ENCODE results near the gene CLIC6. TPM values are rescaled to one million over a fixed set of nuclear protein-coding genes. Genes with fewer than 3 reads are reported as not detected.
"Not testable (repeated sequence)": the region's sequence is repeated elsewhere in the genome, so short reads cannot be mapped to it uniquely, and the experiment has no call there.

The CLIC6 gene
- total RNA-seq, 2 donors from 2014 or later, result 4.8 to 9.3 TPM

GRCh38 chr21:34715518-34715917 lies 46.7 kb downstream of the CLIC6 start:
- intact Hi-C loops (cut with DNase I), result no loop called here
- no peak for ATAC-seq
- no peak for DNase-seq

- no peak for ATAC-seq
- intact Hi-C loops (cut with DNase I), result no loop called here
- DNase-seq, result no peak
Observed at GRCh38 chr21:34715985-34716596, 47.3 kb downstream of the CLIC6 start.

GRCh38 chr21:34718529-34718928 lies 49.7 kb downstream of the CLIC6 start:
- DNase-seq; ATAC-seq; intact Hi-C loops (cut with DNase I): not testable (repeated sequence)

GRCh38 chr21:34722684-34723300 lies 54.0 kb downstream of the CLIC6 start:
- DNase-seq (no peak), ATAC-seq (no peak)
- intact Hi-C loops (cut with DNase I), result no loop called here

GRCh38 chr21:34724131-34724856 lies 55.5 kb downstream of the CLIC6 start:
- ATAC-seq (peak; percentile 42 to 71), DNase-seq (no peak)
- intact Hi-C loops (cut with DNase I), result no loop called here

GRCh38 chr21:34724857-34725195 lies 56.0 kb downstream of the CLIC6 start:
- DNase-seq (no peak), ATAC-seq (peak in 1 of 2 donors; percentile 27)
- intact Hi-C loops (cut with DNase I), result no loop called here

- DNase-seq (no peak), ATAC-seq (no peak)
- intact Hi-C loops (cut with DNase I), result no loop called here
Observed at GRCh38 chr21:34726627-34727337, 58.0 kb downstream of the CLIC6 start.

- ATAC-seq (no peak), DNase-seq (no peak)
- intact Hi-C loops (cut with DNase I), result no loop called here
Observed at GRCh38 chr21:34728479-34728878, 59.7 kb downstream of the CLIC6 start.

GRCh38 chr21:34730194-34730593 lies 61.4 kb downstream of the CLIC6 start:
- DNase-seq (no peak), ATAC-seq (no peak)
- intact Hi-C loops (cut with DNase I), result no loop called here

GRCh38 chr21:34730756-34731445 lies 62.1 kb downstream of the CLIC6 start:
- intact Hi-C loops (cut with DNase I), result no loop called here
- DNase-seq (no peak), ATAC-seq (no peak)

GRCh38 chr21:34732388-34732821 lies 63.6 kb downstream of the CLIC6 start:
- ATAC-seq, result no peak

GRCh38 chr21:34733852-34734251 lies 65.1 kb downstream of the CLIC6 start:
- no peak for ATAC-seq
- DNase-seq, result no peak
- intact Hi-C loops (cut with DNase I), result no loop called here

More at GRCh38 chr21:34732388-34732821, 63.6 kb downstream of the CLIC6 start:
- DNase-seq, result no peak
- intact Hi-C loops (cut with DNase I), result no loop called here

GRCh38 chr21:34734696-34735095 lies 65.9 kb downstream of the CLIC6 start:
- intact Hi-C loops (cut with DNase I), result no loop called here
- ATAC-seq, result peak in 1 of 2 donors; percentile 68

GRCh38 chr21:34736116-34736874 lies 67.5 kb downstream of the CLIC6 start:
- no peak for ATAC-seq
- intact Hi-C loops (cut with DNase I), result no loop called here

More at GRCh38 chr21:34734696-34735095, 65.9 kb downstream of the CLIC6 start:
- no peak for DNase-seq

GRCh38 chr21:34737115-34737514 lies 68.3 kb downstream of the CLIC6 start:
- DNase-seq, result no peak
- peak; percentile 30 to 67 for ATAC-seq
- intact Hi-C loops (cut with DNase I), result no loop called here

More at GRCh38 chr21:34736116-34736874, 67.5 kb downstream of the CLIC6 start:
- no peak for DNase-seq

- intact Hi-C loops (cut with DNase I), result loop anchor here (10.0 kb wide), 4 partner anchors 145 to 1285 kb away; no protein-coding TSS in a partner anchor
- DNase-seq (no peak), ATAC-seq (no peak)
Observed at GRCh38 chr21:34740198-34740597, 71.4 kb downstream of the CLIC6 start.

GRCh38 chr21:34743285-34743684 lies 74.5 kb downstream of the CLIC6 start:
- ATAC-seq, result no peak
- intact Hi-C loops (cut with DNase I), result loop anchor here (10.0 kb wide), 4 partner anchors 142 to 1282 kb away; no protein-coding TSS in a partner anchor
- no peak for DNase-seq

GRCh38 chr21:34743831-34744230 lies 75.0 kb downstream of the CLIC6 start:
- DNase-seq (peak; percentile 59), ATAC-seq (peak in 1 of 2 donors; percentile 59)
- intact Hi-C loops (cut with DNase I), result loop anchor here (2.0 to 10.0 kb wide), 5 partner anchors 141 to 1281 kb away; no protein-coding TSS in a partner anchor
